ENCODE measurements around the gene TSSC4.

TSSC4 gene

GRCh38 chr11:2443881-2444820 is 43.6 kb downstream of the TSSC4 start, which contains the start of gene TRPM5:
Gene TRPM5 (minus strand): TSS chr11:2444514. CDS start chr11:2423036, 21,478 bp downstream.
- Mint-ChIP-seq H3K9me3 (no peaks in the 10 kb centered on the region), H3K27me3 (ENCODE audit: low read depth) (peaks cover 19% of the 10 kb centered on the region), H3K36me3 (ENCODE audit: low read depth) (no peaks in the 10 kb centered on the region), H3K4me3 (peak within 1 kb of the TSS; percentile 86), H3K27ac (no peak within 1 kb of the TSS), H3K4me1 (ENCODE audit: low read depth) (peaks cover 19% of the 10 kb centered on the region)

- Mint-ChIP-seq H3K4me1 (ENCODE audit: low read depth) (peaks cover 19% of the 10 kb centered on the region), H3K9me3 (no peaks in the 10 kb centered on the region), H3K4me3 (peak within 1 kb of the TSS; percentile 86), H3K27ac (no peak within 1 kb of the TSS), H3K36me3 (ENCODE audit: low read depth) (no peaks in the 10 kb centered on the region), H3K27me3 (ENCODE audit: low read depth) (peaks cover 19% of the 10 kb centered on the region)
These were observed 44.5 kb downstream of the TSSC4 start, which contains the start of gene KCNQ1 for GRCh38 chr11:2444821-2445745. Gene KCNQ1 (plus strand): TSS chr11:2445008. CDS start chr11:2445099, 91 bp downstream.

GRCh38 chr11:2445746-2446551 is 45.4 kb downstream of the TSSC4 start:
- peaks cover 16% of the 10 kb centered on the region for H3K27me3 Mint-ChIP-seq (ENCODE audit: low read depth)
- peaks cover 19% of the 10 kb centered on the region for H3K4me1 Mint-ChIP-seq (ENCODE audit: low read depth)
- H3K4me3 Mint-ChIP-seq, result peak overlapping the region; percentile 86
- no peaks in the 10 kb centered on the region for H3K9me3 Mint-ChIP-seq
- no peak overlapping the region for H3K27ac Mint-ChIP-seq
- no peaks in the 10 kb centered on the region for H3K36me3 Mint-ChIP-seq (ENCODE audit: low read depth)

DNA sequence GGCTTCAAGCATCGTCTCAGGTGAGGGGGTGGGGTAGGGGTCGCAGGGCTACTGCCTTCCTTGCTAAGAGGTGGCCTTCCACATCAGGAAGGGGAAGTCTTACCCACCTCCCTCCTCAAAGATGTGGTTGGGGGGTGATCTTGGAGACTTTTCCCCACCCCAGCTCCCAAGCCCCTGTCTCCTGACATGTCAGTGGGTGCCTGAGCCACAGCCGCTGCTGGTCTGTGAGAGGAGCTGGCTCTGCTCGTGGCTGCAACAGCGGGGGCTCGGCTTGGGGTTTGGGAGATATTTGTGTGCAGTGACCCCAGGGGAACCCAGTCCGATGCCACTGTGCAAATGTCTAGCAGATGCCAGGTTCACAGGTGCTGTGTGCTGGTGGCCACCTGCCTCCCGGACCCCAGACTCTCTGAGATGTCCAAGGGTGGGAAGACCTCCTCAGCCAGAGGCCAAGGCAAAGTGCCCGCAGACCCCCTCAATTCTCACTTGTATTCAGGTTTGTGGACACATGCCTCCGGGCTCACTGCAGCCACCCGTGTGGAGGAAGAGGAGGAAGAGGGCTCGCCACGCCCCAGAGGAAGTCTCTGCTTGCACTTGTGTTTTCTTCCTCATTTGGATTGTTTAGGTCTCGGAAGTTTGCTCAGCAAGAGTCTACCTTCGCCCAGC is 46.2 kb downstream of the TSSC4 start:
- H3K4me1 Mint-ChIP-seq (ENCODE audit: low read depth), result peaks cover 19% of the 10 kb centered on the region
- peak overlapping the region; percentile 67 for H3K27ac Mint-ChIP-seq
- no peaks in the 10 kb centered on the region for H3K36me3 Mint-ChIP-seq (ENCODE audit: low read depth)
- peak overlapping the region; percentile 86 for H3K4me3 Mint-ChIP-seq
- no peaks in the 10 kb centered on the region for H3K9me3 Mint-ChIP-seq
- peaks cover 16% of the 10 kb centered on the region for H3K27me3 Mint-ChIP-seq (ENCODE audit: low read depth)

DNA sequence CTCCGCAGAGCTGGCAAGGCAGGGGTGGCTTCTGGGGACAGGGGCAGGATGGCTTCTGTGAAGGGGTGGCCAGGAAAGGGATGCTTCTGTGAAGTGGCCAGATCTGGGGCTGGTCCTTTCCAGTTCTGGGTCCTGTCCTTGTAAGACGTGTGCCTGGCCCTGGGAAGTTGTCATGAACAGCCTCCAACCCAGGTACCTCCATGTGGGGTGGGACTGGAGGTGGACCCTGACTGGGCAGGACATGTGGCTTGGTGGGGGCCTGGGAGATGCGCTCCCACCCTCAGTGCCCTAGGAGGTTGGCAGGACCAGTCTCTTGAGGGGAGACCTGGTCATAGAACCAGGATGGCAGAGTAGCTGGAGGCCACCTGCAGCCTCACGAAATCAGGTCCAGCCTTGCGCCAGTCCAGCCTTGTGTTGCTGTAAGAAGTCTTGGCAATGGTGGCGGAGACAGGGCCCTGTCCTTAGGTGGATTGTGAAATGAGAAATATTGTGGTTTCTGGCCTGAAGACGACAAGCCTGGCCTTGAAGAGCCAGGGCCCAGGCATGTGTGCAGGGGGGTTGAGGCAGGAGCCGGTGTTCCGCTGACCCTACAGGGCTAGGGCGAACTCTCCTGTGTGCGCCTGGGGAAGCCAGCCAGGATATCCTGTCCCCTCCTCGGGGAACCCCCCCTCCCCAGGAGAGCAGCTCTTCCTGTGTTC is 46.9 kb downstream of the TSSC4 start:
- no peaks in the 10 kb centered on the region for H3K9me3 Mint-ChIP-seq
- peak overlapping the region; percentile 67 for H3K27ac Mint-ChIP-seq

GRCh38 chr11:2447951-2448650 is 47.6 kb downstream of the TSSC4 start:
- Mint-ChIP-seq H3K4me1 (ENCODE audit: low read depth) (peaks cover 19% of the 10 kb centered on the region), H3K27ac (no peak overlapping the region)

More for the DNA sequence above, 46.9 kb downstream of the TSSC4 start:
- H3K4me1 Mint-ChIP-seq (ENCODE audit: low read depth), result peaks cover 19% of the 10 kb centered on the region
- H3K27me3 Mint-ChIP-seq (ENCODE audit: low read depth), result peaks cover 16% of the 10 kb centered on the region
- H3K4me3 Mint-ChIP-seq, result peak overlapping the region; percentile 77
- no peaks in the 10 kb centered on the region for H3K36me3 Mint-ChIP-seq (ENCODE audit: low read depth)

DNA sequence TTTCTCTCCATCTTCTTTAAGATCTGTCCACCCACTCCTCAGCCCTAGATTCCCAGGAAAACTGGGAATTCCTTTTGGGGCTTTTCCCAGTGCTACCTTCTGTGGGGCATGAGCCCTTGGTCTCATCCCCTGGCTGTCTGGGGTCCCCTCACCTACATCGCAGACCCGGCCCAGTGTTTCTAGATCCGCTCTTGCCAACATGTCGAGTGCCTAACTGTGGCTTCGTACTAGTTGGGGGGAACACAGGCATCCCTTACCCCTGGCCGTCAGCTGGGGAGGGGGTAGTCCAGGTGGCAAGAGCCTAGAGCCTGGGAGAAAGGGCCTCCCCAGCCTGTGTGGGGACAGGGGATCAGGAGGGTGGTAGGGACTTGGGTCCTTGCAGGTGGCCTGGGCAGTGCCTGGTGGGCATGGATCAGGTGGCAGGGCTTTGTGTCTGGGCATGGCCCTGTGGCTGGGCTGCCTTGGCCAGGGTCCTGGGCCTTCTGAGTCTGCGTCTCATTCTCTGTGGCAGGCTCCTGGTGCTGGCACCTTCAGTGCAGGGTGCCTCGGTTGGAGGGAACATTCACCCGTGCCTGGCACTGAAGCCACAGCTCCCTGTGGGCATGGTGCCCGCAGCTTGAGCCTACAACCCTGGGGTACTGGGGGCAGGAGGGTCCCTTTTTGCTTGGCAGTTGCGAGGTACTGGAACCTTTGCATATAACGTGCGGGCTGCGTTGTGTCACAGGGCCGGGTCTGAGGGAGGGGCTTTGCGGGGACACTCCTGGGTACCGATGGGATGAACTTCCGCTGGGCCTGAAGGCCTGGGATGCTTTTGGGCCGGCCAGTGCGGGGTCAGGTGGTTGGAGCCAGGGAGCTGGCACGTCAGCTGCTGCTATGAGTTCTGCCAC is 48.4 kb downstream of the TSSC4 start:
- H3K27me3 Mint-ChIP-seq (ENCODE audit: low read depth), result peaks cover 3% of the 10 kb centered on the region
- H3K27ac Mint-ChIP-seq, result peak overlapping the region; percentile 57
- peaks cover 17% of the 10 kb centered on the region for H3K4me1 Mint-ChIP-seq (ENCODE audit: low read depth)
- H3K36me3 Mint-ChIP-seq (ENCODE audit: low read depth), result no peaks in the 10 kb centered on the region
- no peaks in the 10 kb centered on the region for H3K9me3 Mint-ChIP-seq
- H3K4me3 Mint-ChIP-seq, result no peak overlapping the region

More at GRCh38 chr11:2447951-2448650, 47.6 kb downstream of the TSSC4 start:
- Mint-ChIP-seq H3K36me3 (ENCODE audit: low read depth) (no peaks in the 10 kb centered on the region), H3K4me3 (no peak overlapping the region), H3K27me3 (ENCODE audit: low read depth) (peaks cover 9% of the 10 kb centered on the region), H3K9me3 (no peaks in the 10 kb centered on the region)

- Mint-ChIP-seq H3K27ac (no peak overlapping the region), H3K4me3 (no peak overlapping the region), H3K4me1 (ENCODE audit: low read depth) (peaks cover 17% of the 10 kb centered on the region), H3K27me3 (ENCODE audit: low read depth) (peaks cover 3% of the 10 kb centered on the region), H3K9me3 (no peaks in the 10 kb centered on the region), H3K36me3 (ENCODE audit: low read depth) (no peaks in the 10 kb centered on the region)
These were observed 49.2 kb downstream of the TSSC4 start for GRCh38 chr11:2449548-2450320.

DNA sequence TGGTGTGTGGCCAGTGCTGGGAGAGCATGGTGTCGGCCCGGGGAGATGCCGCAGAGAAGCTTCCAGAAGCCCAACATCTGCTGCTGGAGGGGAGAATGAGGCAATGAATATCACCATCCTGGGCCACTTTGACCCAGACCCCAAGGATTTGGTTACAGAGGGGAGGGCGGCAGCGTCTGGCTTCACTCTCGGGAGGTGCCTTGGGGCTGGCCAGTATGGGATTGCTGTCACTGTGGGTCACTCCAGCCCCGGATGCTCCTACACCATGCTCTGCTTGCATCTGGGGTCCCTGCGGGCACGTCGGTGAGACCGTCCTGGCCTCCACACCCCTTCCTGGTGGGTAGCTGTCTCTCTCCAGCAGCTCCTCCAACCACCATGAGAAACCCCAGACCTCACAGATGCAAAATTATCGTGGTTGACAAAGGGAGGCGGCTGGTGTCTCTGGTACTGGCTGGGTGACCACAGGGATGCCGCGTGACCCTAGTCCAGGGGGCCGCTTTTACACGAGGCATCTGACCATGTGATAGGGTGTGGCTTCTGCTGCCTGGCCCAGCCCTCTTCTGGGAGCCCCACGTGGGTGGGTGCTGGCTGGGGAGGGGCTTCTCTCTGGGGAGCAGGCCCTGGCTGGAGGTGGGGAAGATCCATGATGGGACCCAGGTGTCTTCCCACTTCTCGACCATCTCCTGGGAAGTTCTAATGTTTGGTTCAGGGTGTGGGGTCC is 49.9 kb downstream of the TSSC4 start:
- Mint-ChIP-seq H3K27me3 (ENCODE audit: low read depth) (peaks cover under 1% of the 10 kb centered on the region), H3K27ac (no peak overlapping the region), H3K4me1 (ENCODE audit: low read depth) (peaks cover 14% of the 10 kb centered on the region), H3K9me3 (no peaks in the 10 kb centered on the region), H3K4me3 (no peak overlapping the region), H3K36me3 (ENCODE audit: low read depth) (no peaks in the 10 kb centered on the region)

DNA sequence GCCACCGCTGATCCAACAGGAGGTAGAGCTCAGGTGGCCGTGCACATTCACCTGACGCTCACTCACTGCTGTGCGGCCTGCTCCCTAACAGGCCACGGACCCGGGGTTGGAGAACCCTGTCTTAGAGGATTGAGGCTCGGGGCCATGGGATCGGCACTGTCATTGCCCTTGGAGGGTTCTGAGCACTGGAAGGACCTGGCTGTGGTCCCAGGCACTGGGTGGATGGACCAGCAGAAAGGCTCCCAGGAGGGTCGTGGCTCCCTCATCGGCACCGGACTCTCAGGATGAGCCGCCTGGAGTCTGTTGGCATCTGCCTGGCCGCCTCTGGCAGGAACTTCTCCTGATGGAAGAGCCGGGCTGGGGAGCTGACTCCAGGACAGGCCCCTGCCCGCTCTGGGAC is 50.8 kb downstream of the TSSC4 start:
- Mint-ChIP-seq H3K4me3 (no peak overlapping the region), H3K27me3 (ENCODE audit: low read depth) (no peaks in the 10 kb centered on the region), H3K36me3 (ENCODE audit: low read depth) (no peaks in the 10 kb centered on the region), H3K4me1 (ENCODE audit: low read depth) (peaks cover 14% of the 10 kb centered on the region), H3K27ac (no peak overlapping the region), H3K9me3 (no peaks in the 10 kb centered on the region)

GRCh38 chr11:2451916-2452315 is 51.4 kb downstream of the TSSC4 start:
- Mint-ChIP-seq H3K4me1 (ENCODE audit: low read depth) (peaks cover 11% of the 10 kb centered on the region), H3K27ac (no peak overlapping the region), H3K36me3 (ENCODE audit: low read depth) (no peaks in the 10 kb centered on the region), H3K9me3 (no peaks in the 10 kb centered on the region), H3K4me3 (no peak overlapping the region), H3K27me3 (ENCODE audit: low read depth) (no peaks in the 10 kb centered on the region)
